ENCODE results near the gene FOXD4L3.
"Not testable (repeated sequence)": the region's sequence is repeated elsewhere in the genome, so short reads cannot be mapped to it uniquely, and the experiment has no call there.

GRCh38 chr9:68329106-68329505 lies 26.4 kb downstream of the FOXD4L3 start:
- not testable (repeated sequence) for TF ChIP-seq EP300 (IDR thresholded peaks at IDR 0.05); CTCF (IDR thresholded peaks at IDR 0.05); POLR2A (IDR thresholded peaks at IDR 0.05; ENCODE audit: low read depth); POLR2AphosphoS5 (IDR thresholded peaks at IDR 0.05)

Data from esophagus muscularis mucosa (tissue), 4 donors.